Common myeloid progenitor, CD34-positive (primary cell): ENCODE data around the gene CEP41.

Source experiments
- CTCF ChIA-PET: fragments of 350-600 bp; sonication (Branson Sonifier 250); formaldehyde crosslinking; loops from one replicate; lab custom pipeline; 2021; ENCODE audit warnings: antibody characterized with exemption; lab: Charles Lee
- POLR2A ChIA-PET: fragments of 350-600 bp; sonication (Branson Sonifier 250); formaldehyde crosslinking; loops from one replicate; lab custom pipeline; 2021; ENCODE audit warnings: antibody characterized with exemption; lab: Charles Lee
- DNase-seq, 3 donors: peaks; one replicate each; pipeline versions ENCODE4 v3.0.0 to v3.0.0-alpha.2; 2013
- H3K27ac ChIP-seq, 2 experiments: 1 replicate in 1 of 2; 2 replicates in 1 of 2; pipeline ENCODE4 v1.7.0; 2013; ENCODE audit warnings: inconsistent platforms in 2 of 2, low read length in 2 of 2, mild to moderate bottlenecking in 2 of 2, low read depth in 1 of 2, moderate library complexity in 1 of 2; ENCODE audit not compliant: severe bottlenecking in 2 of 2, insufficient read depth in 1 of 2, poor library complexity in 1 of 2
- H3K27me3 ChIP-seq, 5 experiments: replicated peaks in 2 of 5; 1 replicate in 3 of 5; 2 replicates in 2 of 5; pipeline versions ENCODE4 v1.6.1 to v1.7.0; 2013; ENCODE audit warnings: low read length in 4 of 5, mild to moderate bottlenecking in 2 of 5, moderate library complexity in 2 of 5, inconsistent platforms in 1 of 5; ENCODE audit not compliant: insufficient read depth in 5 of 5, control insufficient read depth in 4 of 5
- H3K36me3 ChIP-seq, 4 experiments: 1 replicate in 2 of 4; 2 replicates in 2 of 4; pipeline versions ENCODE4 v1.6.1 to v1.7.0; 2013; ENCODE audit warnings: low read length in 3 of 4, control low read depth in 1 of 4, mild to moderate bottlenecking in 1 of 4; ENCODE audit not compliant: control insufficient read depth in 4 of 4, insufficient read depth in 4 of 4
- H3K4me1 ChIP-seq, 4 experiments: 1 replicate in 3 of 4; 2 replicates in 1 of 4; pipeline versions ENCODE4 v1.6.1 to v1.7.1; 2013; ENCODE audit warnings: low read length in 3 of 4, mild to moderate bottlenecking in 3 of 4, control low read depth in 1 of 4, inconsistent platforms in 1 of 4, moderate library complexity in 1 of 4; ENCODE audit not compliant: control insufficient read depth in 4 of 4, insufficient read depth in 4 of 4; ENCODE audit errors: control extremely low read depth in 1 of 4
- H3K4me3 ChIP-seq, 7 experiments: 1 replicate in 4 of 7; 2 replicates in 3 of 7; pipeline versions ENCODE4 v1.5.1 to v1.7.0; 2013; ENCODE audit warnings: mild to moderate bottlenecking in 7 of 7, low read length in 6 of 7, moderate library complexity in 6 of 7, inconsistent platforms in 2 of 7, low read depth in 2 of 7, control low read depth in 1 of 7; ENCODE audit not compliant: insufficient read depth in 4 of 7, control insufficient read depth in 1 of 7; ENCODE audit errors: extremely low read depth in 1 of 7
- H3K9me3 ChIP-seq, 5 experiments: 1 replicate in 4 of 5; 2 replicates in 1 of 5; pipeline versions ENCODE4 v1.6.1 to v1.7.1; 2013; ENCODE audit warnings: low read length in 4 of 5, mild to moderate bottlenecking in 2 of 5, inconsistent platforms in 1 of 5, low read depth in 1 of 5, moderate library complexity in 1 of 5; ENCODE audit not compliant: control insufficient read depth in 4 of 5, insufficient read depth in 2 of 5; ENCODE audit errors: control extremely low read depth in 1 of 5
- WGBS: methylation state at CpG from one replicate; pipeline ENCODE4 v1.1.5; 2013; ENCODE audit not compliant: insufficient coverage; 5-methylcytosine and 5-hydroxymethylcytosine counted together

Gene CEP41

GRCh38 chr7:130344271-130344866 lies 96.4 kb downstream of the CEP41 start, which contains the start of gene CPA5:
CPA5 (plus strand) TSS chr7:130344816; CDS start chr7:130346486, 1,670 bp downstream.
- H3K4me1 ChIP-seq: no peaks in the 10 kb centered on the region
- DNase-seq: no peak
- no peaks in the 10 kb centered on the region for H3K36me3 ChIP-seq
- ChIA-PET POLR2A (no interaction called here), CTCF (no interaction called here)
- H3K27ac ChIP-seq: no peak within 1 kb of the TSS
- H3K4me3 ChIP-seq: no peak within 1 kb of the TSS
- peaks cover 0 to 2% (median 0%) of the 10 kb centered on the region in 5 experiments for H3K9me3 ChIP-seq
- WGBS: 100% methylated on average over 3 of the region's 5 CpGs
- H3K27me3 ChIP-seq: no peaks in the 10 kb centered on the region
